WTC11 (cell line): ENCODE measurements around the gene EBF3. TPM values are rescaled to one million over a fixed set of nuclear protein-coding genes. Genes with fewer than 3 reads are reported as not detected.

Experiments used
- ATAC-seq: fragments of 200-7000 bp; cut with Tn5 transposase; 2 replicates; pipeline ENCODE4 v1.10.0; 2021; ENCODE audit warnings: mild to moderate bottlenecking, moderate library complexity
- CTCF ChIA-PET: fragments of 300-600 bp; sonication (Branson Sonifier 250); formaldehyde crosslinking; loops from one replicate; lab custom pipeline; 2021; ENCODE audit warnings: antibody characterized with exemption; lab: Charles Lee
- POLR2A ChIA-PET: fragments of 350-600 bp; sonication (Branson Sonifier 250); formaldehyde crosslinking; loops from one replicate; lab custom pipeline; 2021; ENCODE audit warnings: antibody characterized with exemption; lab: Charles Lee
- DNase-seq: peaks from one replicate; pipeline ENCODE4 v3.0.0; 2021; ENCODE audit warnings: low spot score
- H3K27ac Mint-ChIP-seq: 2 replicates; pipeline ENCODE4 v1.8.0; 2021; ENCODE audit warnings: mixed read lengths
- H3K27me3 Mint-ChIP-seq: 2 replicates; pipeline ENCODE4 v1.8.0; 2021; ENCODE audit warnings: low read depth, mild to moderate bottlenecking, moderate library complexity, mixed read lengths
- H3K36me3 Mint-ChIP-seq: 2 replicates; pipeline ENCODE4 v1.8.0; 2021; ENCODE audit warnings: mixed read lengths
- H3K4me1 Mint-ChIP-seq: 2 replicates; pipeline ENCODE4 v1.8.0; 2022; ENCODE audit warnings: mixed read lengths
- H3K4me3 Mint-ChIP-seq: 2 replicates; pipeline ENCODE4 v1.8.0; 2021; ENCODE audit warnings: mild to moderate bottlenecking, moderate library complexity, mixed read lengths
- H3K9me3 Mint-ChIP-seq: 2 replicates; pipeline ENCODE4 v1.8.0; 2021; ENCODE audit warnings: mixed read lengths
- CREM ChIP-seq: sonication (generic); formaldehyde crosslinking; IDR thresholded peaks from 2 replicates; pipeline ENCODE4 v1.8.1; 2022; ENCODE audit warnings: mild to moderate bottlenecking, missing genetic modification reagents, moderate library complexity
- E2F4 ChIP-seq: sonication (generic); formaldehyde crosslinking; IDR thresholded peaks from 2 replicates; pipeline ENCODE4 v1.8.1; 2022; ENCODE audit warnings: low read depth, mild to moderate bottlenecking, moderate library complexity, missing genetic modification reagents, borderline replicate concordance
- ETV6 ChIP-seq: sonication (generic); formaldehyde crosslinking; IDR thresholded peaks from 2 replicates; pipeline ENCODE4 v1.8.1; 2022; ENCODE audit warnings: mild to moderate bottlenecking, missing genetic modification reagents
- FOXP1 ChIP-seq: sonication (generic); formaldehyde crosslinking; IDR thresholded peaks from 2 replicates; pipeline ENCODE4 v1.8.0; 2022; ENCODE audit warnings: missing genetic modification reagents, mild to moderate bottlenecking, moderate library complexity, borderline replicate concordance
- GTF2I ChIP-seq: fragments of 250-450 bp; sonication (Bioruptor Pico); conservative IDR thresholded peaks from 2 replicates; pipeline ENCODE4 v1.4.0; 2021; ENCODE audit warnings: mild to moderate bottlenecking
- JAZF1 ChIP-seq: fragments of 250-450 bp; sonication (Bioruptor Pico); IDR thresholded peaks from 2 replicates; pipeline ENCODE4 v1.9.0; 2021; ENCODE audit warnings: moderate library complexity, mild to moderate bottlenecking, inconsistent platforms
- MLX ChIP-seq: sonication (generic); formaldehyde crosslinking; IDR thresholded peaks from 2 replicates; pipeline ENCODE4 v1.8.1; 2023; ENCODE audit warnings: mild to moderate bottlenecking, missing genetic modification reagents, moderate library complexity
- NFE2L1 ChIP-seq: sonication (generic); formaldehyde crosslinking; IDR thresholded peaks from 2 replicates; pipeline ENCODE4 v1.8.1; 2023; ENCODE audit warnings: missing genetic modification reagents
- NFYB ChIP-seq: sonication (generic); formaldehyde crosslinking; conservative IDR thresholded peaks from 2 replicates; pipeline ENCODE4 v1.8.0; 2022; ENCODE audit warnings: low read depth, missing genetic modification reagents
- OVOL2 ChIP-seq: fragments of 250-450 bp; sonication (Bioruptor Pico); IDR thresholded peaks from 2 replicates; pipeline ENCODE4 v1.9.0; 2021; ENCODE audit warnings: mild to moderate bottlenecking, borderline replicate concordance
- PRRX2 ChIP-seq: fragments of 250-450 bp; sonication (Bioruptor Pico); IDR thresholded peaks from 2 replicates; pipeline ENCODE4 v1.8.0; 2021; ENCODE audit warnings: mild to moderate bottlenecking
- RELA ChIP-seq: sonication (generic); formaldehyde crosslinking; IDR thresholded peaks from 2 replicates; pipeline ENCODE4 v1.8.1; 2022; ENCODE audit warnings: missing genetic modification reagents, mild to moderate bottlenecking, borderline replicate concordance
- SMAD3 ChIP-seq: sonication (generic); formaldehyde crosslinking; IDR thresholded peaks from 2 replicates; pipeline ENCODE4 v1.8.0; 2022; ENCODE audit warnings: missing genetic modification reagents, mild to moderate bottlenecking, borderline replicate concordance
- TP53 ChIP-seq: sonication (generic); formaldehyde crosslinking; IDR thresholded peaks from 2 replicates; pipeline ENCODE4 v1.8.1; 2023; ENCODE audit warnings: mild to moderate bottlenecking, missing genetic modification reagents
- ZBTB21 ChIP-seq: sonication (generic); formaldehyde crosslinking; IDR thresholded peaks from 2 replicates; pipeline ENCODE4 v1.8.1; 2023; ENCODE audit warnings: mild to moderate bottlenecking, missing genetic modification reagents, borderline replicate concordance
- ZNF121 ChIP-seq: sonication (generic); formaldehyde crosslinking; IDR thresholded peaks from 2 replicates; pipeline ENCODE4 v1.8.0; 2023; ENCODE audit warnings: missing genetic modification reagents
- ZNF263 ChIP-seq: sonication (generic); formaldehyde crosslinking; IDR thresholded peaks from 2 replicates; pipeline ENCODE4 v1.8.1; 2022; ENCODE audit warnings: low read depth, mild to moderate bottlenecking, moderate library complexity, missing genetic modification reagents
- ZNF396 ChIP-seq: fragments of 250-450 bp; sonication (Bioruptor Pico); IDR thresholded peaks from 2 replicates; pipeline ENCODE4 v1.8.0; 2021; ENCODE audit warnings: mild to moderate bottlenecking, moderate library complexity, borderline replicate concordance
- ZNF512 ChIP-seq: sonication (generic); formaldehyde crosslinking; IDR thresholded peaks from 2 replicates; pipeline ENCODE4 v1.8.1; 2022; ENCODE audit warnings: missing genetic modification reagents, borderline replicate concordance
- ZNF671 ChIP-seq: fragments of 250-450 bp; sonication (Bioruptor Pico); IDR thresholded peaks from 2 replicates; pipeline ENCODE4 v1.8.0; 2021; ENCODE audit warnings: mild to moderate bottlenecking
- total RNA-seq: library from RNA; stranded (reverse); gene quantifications from 3 replicates; pipeline ENCODE4 v1.2.3, GENCODE V29; 2021
- TF ChIP-seq, protein P1 (sequence below): sonication (generic); formaldehyde crosslinking; IDR thresholded peaks from 2 replicates; pipeline ENCODE4 v1.8.1; 2022; ENCODE audit warnings: mild to moderate bottlenecking, missing genetic modification reagents, moderate library complexity, borderline replicate concordance
- TF ChIP-seq, protein P2 (sequence below): sonication (generic); formaldehyde crosslinking; IDR thresholded peaks from 2 replicates; pipeline ENCODE4 v1.8.0; 2023; ENCODE audit warnings: missing genetic modification reagents
- TF ChIP-seq, protein P3 (sequence below): sonication (generic); formaldehyde crosslinking; IDR thresholded peaks from 2 replicates; pipeline ENCODE4 v1.8.1; 2022; ENCODE audit warnings: mild to moderate bottlenecking, moderate library complexity, missing genetic modification reagents

Gene EBF3
- total RNA-seq, 1 experiment from 2014 or later, result 1.2 TPM

- TF ChIP-seq ZNF263, result no peak
- TF ChIP-seq RELA (CRISPR knock-in tag), result no peak
- no peak for TF ChIP-seq ZNF121 (CRISPR knock-in tag)
- TF ChIP-seq, protein P1, sequence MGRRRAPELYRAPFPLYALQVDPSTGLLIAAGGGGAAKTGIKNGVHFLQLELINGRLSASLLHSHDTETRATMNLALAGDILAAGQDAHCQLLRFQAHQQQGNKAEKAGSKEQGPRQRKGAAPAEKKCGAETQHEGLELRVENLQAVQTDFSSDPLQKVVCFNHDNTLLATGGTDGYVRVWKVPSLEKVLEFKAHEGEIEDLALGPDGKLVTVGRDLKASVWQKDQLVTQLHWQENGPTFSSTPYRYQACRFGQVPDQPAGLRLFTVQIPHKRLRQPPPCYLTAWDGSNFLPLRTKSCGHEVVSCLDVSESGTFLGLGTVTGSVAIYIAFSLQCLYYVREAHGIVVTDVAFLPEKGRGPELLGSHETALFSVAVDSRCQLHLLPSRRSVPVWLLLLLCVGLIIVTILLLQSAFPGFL (CRISPR knock-in tag), result no peak
- TF ChIP-seq ZNF671, result no peak
Observed at GRCh38 chr10:129808092-129808983, 155.7 kb downstream of the EBF3 start (continued).

- no peaks in the 10 kb centered on the region for H3K4me1 Mint-ChIP-seq
- ATAC-seq (no peak), DNase-seq (no peak)
- peaks cover 4% of the 10 kb centered on the region for H3K27me3 Mint-ChIP-seq
- peaks cover 31% of the 10 kb centered on the region for H3K36me3 Mint-ChIP-seq
- TF ChIP-seq JAZF1 (CRISPR knock-in tag) (no peak), ETV6 (no peak), E2F4 (CRISPR knock-in tag) (no peak), OVOL2 (CRISPR knock-in tag) (no peak), ZBTB21 (CRISPR knock-in tag) (no peak), ZNF512 (CRISPR knock-in tag) (no peak), ZNF396 (CRISPR knock-in tag) (no peak), MLX (no peak), SMAD3 (CRISPR knock-in tag) (no peak), TP53 (CRISPR knock-in tag) (no peak), NFYB (CRISPR knock-in tag) (no peak), GTF2I (CRISPR knock-in tag) (no peak), FOXP1 (no peak), CREM (CRISPR knock-in tag) (no peak), NFE2L1 (no peak), ZNF671 (no peak), PRRX2 (CRISPR knock-in tag) (no peak)
- TF ChIP-seq, protein P2, sequence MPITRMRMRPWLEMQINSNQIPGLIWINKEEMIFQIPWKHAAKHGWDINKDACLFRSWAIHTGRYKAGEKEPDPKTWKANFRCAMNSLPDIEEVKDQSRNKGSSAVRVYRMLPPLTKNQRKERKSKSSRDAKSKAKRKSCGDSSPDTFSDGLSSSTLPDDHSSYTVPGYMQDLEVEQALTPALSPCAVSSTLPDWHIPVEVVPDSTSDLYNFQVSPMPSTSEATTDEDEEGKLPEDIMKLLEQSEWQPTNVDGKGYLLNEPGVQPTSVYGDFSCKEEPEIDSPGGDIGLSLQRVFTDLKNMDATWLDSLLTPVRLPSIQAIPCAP, result no peak
- TF ChIP-seq, protein P3, sequence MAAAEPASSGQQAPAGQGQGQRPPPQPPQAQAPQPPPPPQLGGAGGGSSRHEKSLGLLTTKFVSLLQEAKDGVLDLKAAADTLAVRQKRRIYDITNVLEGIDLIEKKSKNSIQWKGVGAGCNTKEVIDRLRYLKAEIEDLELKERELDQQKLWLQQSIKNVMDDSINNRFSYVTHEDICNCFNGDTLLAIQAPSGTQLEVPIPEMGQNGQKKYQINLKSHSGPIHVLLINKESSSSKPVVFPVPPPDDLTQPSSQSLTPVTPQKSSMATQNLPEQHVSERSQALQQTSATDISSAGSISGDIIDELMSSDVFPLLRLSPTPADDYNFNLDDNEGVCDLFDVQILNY (CRISPR knock-in tag), result no peak
- ChIA-PET CTCF (no interaction called here), POLR2A (interaction anchor here (0.5 kb wide), 1 partner anchor 20 kb away, joined by 4 read pairs; no protein-coding TSS in a partner anchor)
- peaks cover 47% of the 10 kb centered on the region for H3K9me3 Mint-ChIP-seq
- no peak overlapping the region for H3K27ac Mint-ChIP-seq
- no peak overlapping the region for H3K4me3 Mint-ChIP-seq
Observed at GRCh38 chr10:129807211-129807610, 156.9 kb downstream of the EBF3 start.
